OCI-M1 (cell line): ENCODE data around the gene HEXIM2.
"Not testable (repeated sequence)": the region's sequence is repeated elsewhere in the genome, so short reads cannot be mapped to it uniquely, and the experiment has no call there.

Experiments used
- DNase-seq: peaks from one replicate; lab custom pipeline; 2025; lab: John Stamatoyannopoulos, UW

HEXIM2 gene

DNA sequence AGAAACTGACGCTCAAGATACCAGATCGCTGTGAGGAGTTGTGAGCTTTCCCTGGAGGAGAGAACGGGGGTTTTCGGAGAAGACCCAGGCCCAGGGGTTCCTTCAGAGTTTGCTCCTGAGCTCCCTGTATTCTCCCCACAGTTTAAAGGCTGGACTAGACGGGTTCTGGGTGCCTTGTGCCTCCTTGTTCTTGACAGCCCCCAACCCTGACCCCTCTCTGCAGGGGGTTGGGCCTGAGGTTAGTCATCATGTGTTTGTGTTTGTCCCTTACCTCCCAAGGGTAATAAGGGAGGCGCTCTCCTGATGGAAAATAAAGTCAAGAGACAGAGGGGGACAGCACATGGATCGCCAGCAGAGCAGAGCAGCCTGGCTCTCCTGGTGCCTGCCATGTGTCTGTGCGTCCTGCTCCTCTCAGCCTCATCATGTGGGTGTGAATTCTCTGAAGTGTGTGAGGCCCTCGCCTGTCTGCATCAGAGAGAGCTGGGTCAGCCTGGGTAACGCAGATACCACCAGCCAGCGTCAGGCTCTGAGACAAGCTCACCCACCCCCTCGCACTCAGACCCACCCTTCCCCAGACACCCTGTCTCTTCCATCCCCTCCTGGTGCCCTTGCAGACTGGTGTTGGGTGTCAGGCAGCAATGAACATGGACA lies 8.7 kb downstream of the HEXIM2 start:
- DNase-seq, result no peak

DNA sequence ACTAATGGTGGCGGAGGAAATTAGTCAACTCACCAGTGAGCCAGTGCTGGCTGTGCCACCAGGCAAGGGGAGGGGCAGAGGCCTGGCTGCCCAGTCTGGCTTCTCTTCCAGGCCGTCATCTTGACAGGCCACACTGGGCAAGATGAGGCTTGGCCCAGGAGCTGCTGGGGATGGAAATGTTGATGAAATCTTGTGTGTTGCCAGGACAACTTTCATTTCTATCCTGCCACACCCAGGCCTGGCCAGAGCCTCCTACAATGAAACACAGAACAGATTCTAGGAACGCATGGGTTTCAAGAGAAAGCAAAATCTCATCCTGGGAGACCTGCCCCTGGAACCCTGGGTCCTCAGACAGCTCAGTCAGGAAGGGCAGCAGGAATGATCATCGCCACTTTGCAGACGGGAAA lies 9.3 kb downstream of the HEXIM2 start:
- DNase-seq, result peak; percentile 55

DNA sequence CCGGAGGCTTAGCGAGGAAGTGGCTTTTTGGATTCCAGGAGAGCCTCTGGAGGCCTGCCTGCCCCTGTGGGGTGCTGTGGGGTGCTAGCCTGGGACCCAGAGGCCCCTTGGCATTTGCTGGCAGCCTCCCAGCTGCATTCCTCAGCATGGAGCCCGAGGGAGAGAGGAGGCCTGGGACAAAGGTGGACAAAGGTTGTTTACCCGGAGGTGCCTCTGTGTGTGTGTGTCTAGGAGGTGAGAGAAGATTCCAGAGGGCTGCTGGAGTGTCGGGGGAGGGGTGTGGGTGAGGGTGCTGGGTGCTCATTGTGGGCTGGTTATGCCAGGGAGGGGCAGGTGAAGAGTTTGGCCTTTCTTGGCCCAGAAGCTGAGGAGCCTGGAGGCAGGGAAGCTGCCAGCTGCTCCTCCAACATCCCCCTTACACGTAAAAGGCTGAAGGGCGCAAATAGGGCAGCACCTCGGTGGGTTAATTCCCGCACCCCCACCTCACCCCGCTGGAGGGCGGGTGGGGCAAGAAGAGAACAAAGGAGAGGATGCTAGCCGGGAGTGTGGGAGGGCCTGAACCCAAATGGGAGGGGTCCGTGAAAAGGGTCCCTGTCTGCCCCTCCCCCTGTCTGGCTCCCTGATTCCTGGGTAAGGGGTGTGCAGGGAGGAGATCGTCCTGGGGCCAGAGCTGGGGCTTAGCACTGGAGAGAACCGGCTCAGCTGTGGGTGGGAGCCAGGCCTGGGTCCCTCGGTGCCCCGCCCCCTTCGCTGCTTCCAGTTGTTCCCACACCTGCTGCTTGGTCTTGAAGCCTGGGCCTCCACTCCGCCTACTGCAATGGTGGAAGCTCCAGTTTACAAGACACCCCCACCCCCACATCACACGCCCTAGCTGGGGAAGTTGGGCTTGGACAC lies 9.9 kb downstream of the HEXIM2 start:
- no peak for DNase-seq

DNA sequence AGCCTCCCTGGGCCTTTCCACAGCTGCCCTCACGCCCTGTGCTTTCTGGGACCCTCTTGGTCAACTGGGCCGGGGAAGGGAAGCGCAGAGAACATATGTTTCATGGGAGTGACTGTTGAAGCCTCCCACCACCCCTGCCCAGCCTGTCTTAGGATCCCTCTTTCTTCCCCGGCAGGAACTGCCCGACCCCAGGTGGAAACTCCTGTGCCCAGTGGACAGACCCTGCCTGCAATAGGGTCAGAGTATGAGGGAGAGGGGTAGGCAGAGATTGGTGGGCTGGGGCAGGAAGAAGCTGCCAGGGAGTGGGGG lies 10.5 kb downstream of the HEXIM2 start:
- no peak for DNase-seq

DNA sequence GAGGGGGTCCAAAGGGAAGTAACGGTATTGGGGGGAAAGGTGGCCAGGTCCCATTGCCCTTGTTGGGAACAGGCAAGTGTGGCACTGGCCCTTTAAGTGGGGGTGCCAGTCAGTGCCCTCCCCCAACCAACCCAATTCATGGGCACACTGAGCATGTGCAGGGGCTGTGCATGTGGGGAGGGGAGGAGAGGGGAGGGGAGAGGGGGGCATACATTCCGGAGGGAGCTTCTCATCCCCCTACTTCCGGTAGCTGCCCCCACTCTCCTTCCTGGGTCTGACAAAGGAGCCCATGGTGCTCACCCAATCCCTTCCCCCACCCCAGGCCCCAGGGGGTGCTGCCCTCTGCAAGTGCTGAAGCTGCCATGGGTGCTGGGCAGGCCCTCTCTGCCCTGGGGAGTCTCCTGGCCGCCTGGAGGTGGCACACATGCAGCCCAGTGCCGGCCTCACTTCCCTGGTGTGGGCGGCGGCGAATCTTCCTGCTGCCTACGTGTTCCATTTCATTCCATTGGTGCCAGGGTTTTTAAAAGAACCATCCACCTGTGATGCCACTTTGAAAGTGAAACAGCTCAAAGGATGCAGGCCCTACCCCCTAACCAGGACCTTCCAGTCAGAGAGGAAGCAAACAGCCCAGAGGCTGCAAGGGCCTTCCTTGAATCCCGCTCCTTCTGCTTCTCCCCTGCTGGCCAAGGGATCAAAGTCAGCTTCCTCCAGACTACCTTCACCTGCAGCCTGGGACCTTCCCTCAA lies 11.0 kb downstream of the HEXIM2 start:
- DNase-seq, result no peak

DNA sequence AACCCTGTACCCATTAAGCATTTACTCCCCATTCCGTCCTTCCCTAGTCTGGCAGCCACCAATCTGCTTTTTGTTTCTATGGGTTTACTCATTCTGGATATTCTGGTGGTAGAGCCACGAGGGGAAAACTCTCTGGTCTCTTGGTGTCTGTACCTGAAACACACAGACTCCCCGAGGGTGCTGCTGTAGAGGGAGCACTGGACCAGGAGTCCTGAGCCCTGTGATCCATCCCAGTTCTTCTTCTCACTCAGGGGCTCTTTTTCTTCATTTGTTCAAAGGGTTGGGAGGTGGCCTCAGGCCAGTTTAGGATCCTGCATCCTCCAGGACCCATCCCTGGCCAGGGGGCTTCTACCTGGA lies 14.1 kb downstream of the HEXIM2 start:
- DNase-seq, result no peak

DNA sequence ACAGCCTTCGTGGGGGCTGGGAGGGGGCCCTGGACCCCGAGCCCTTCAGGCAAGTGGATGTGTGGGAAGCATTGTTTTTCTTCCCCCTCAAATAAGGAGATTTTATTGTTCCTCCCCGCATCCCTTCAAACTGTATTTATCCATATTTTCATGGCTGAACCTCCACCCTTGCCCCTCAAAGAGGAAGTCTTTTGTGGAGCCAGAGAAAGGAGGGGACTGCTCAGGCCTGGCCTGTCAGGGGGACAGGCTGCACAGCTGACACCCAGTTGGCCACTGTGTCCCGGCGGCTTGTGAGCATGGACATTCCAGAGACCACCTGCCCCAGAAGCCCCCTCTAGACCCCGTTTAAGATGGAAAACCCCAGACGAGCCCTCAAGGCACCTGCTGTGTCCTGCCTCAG lies 15.9 kb downstream of the HEXIM2 start:
- DNase-seq, result no peak

DNA sequence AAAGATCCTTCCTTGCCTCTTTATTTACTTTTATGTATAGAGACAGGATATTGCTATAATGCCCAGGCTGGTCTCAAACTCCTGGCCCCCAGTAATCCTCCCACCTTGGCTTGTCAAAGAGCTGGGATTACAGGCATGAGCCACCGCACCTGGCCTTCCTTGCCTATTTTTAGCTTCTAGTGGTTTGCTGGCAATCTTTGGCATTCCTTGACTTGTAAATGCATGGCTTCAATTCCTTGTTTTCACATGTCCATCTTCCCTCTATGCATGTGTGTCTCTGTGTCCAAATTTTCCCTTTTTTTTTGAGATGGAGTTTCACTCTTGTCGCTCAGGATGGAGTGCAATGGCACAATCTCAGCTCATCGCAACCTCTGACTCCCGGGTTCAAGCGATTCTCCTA lies 22.5 kb downstream of the HEXIM2 start:
- no peak for DNase-seq

DNA sequence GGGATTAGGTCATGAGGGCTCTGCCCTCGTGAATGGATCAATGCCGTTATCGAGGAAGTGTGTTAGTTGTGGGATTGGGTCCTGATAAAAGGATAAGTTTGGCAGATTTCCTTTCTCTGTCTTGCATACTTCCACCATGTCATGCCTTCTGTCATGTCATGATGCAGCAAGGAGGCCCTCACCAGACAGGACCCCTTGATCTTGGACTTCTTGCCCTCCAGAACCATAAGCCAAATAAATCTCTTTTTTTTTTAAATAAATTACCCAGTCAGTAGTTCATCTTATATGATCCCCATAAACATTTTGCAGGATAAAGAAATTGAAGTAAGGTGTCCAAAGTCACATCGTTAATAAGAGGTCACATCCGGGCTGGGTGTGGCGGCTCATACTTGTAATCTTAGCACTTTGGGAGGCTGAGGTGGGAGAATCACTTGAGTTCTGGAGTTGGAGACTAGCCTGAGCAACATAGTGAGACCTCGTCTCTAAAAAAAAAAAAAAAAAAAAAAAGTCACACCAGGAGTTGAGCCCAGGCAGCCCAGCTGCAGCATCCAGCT lies 25.2 kb downstream of the HEXIM2 start:
- DNase-seq, result no peak

DNA sequence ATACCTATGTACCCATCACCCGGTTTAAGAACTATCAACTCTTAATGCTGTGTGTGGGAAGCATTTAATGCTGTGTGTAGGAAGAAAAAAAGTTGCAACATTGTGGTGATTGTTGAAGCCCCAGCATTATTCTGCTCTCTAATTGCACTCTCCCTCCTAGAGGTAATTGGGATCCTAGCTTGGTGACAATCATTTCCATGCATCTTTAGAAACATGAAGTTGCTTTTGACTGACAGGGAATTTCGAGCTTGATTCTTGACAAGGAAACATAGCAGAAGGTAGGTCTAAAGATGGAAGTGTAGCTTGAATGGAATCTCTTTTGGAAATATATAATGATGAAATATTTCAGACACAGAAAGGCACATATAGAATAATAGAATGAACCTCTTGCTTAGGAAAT lies 27.3 kb downstream of the HEXIM2 start:
- no peak for DNase-seq

DNA sequence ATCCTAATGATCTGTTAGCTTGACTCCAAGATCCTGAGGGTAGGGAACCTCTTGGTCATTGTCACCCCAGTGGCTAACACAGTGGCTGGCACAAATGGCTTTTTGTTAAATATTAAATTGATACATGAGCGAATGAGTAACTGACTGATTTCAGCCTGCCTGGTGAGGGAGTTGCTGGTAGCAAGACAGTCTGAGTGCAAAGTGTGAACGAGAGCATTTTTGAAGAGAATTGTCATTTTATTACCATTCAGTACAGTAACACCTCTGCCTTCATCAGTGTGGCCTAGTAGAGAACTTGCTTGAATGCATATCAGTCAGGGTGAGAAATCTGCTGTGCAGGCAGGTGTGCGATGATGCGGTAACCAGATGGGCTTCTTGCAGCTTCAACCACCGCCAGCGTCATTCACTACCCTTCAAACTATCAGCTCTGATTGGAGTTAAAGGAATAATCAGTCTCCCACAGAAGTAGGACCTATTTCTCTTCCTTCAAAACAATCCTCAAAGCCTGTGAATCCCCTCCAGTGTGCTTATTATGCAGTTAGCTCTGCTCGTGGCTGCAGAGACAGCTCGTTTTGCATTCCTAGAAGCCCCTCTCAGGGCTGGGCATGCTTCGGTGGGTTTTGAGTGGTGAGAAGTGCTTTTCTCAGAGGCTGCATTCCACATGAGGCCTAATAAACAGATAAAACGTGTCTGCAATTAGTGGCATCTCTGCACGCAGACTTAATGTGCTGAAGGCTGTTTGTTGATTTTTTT lies 29.0 kb downstream of the HEXIM2 start:
- DNase-seq, result no peak

DNA sequence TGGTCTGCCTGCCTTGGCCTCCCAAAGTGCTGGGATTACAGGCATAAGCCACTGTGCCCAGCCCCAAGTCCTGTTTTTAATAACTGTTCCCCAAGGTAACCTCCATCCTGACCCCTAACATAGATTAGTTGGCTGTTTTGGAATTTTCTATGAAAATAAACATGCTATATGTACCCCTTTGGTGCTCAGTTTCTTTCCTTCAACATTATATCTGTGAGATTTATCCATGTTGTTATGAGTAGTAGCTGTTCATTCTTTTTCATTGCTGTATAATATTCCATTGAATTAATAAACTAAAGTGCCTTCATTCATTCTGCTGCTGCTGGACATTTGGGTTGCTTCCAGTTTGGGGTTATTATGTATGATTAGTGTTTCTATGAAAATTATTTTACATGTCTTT lies 33.7 kb downstream of the HEXIM2 start:
- DNase-seq, result no peak

DNA sequence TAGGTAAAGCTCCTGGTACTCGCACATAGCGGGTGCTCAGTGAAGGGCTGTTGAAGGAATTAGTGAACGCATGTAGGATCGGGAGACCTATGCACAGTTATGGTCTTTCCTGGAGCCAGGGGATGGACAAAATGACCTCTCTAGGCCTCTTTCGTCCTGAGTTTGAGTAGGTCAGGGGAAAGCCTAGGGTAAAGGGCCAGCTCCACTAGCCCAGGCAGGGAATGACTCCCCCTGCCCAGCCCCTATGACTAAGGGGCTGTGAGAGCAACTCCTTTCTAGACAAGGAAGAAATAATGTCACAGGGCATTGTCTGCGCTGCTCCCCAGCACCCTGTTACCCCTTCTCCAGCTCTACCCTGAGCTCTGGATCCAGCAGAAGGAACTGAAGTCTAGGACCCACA lies 35.4 kb downstream of the HEXIM2 start:
- DNase-seq, result no peak

DNA sequence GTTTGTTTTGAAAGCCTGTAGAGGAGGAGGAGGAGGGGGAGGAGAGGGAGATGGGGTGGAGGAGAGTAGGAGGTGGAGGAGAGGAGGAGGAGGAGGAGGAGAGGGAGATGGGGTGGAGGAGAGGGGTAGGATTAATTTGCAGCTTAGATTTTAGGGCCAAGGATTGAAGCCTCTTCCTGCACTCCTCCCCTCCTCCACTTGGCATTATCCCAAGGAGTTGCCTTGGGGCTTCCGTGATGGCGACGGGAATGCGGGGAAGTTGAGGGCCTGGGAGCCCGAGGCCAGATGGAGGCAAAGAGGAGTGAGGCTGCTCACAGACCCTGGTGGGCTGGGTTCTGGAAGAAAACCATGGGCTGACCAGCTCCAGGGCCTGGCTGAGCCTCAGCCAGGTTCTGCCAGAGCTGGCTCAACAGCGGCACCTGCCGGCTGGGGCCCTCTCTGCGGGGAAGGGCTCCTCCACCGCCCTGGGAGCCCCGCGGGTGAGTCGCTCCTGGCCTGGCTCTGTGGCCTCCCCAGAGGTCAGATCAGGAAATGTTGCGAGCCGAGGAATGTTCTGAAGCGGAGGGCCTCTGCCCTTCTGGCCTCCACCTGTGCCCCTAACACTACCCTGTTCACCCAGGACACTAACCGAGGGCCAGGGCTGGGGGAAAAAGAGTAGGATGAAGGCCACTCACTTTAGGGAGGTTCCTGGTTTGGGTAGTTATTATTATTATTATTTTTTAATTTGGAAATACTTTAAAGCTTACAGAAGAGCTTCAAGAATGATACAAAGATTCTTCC lies 36.1 kb downstream of the HEXIM2 start:
- peak; percentile 95 for DNase-seq

DNA sequence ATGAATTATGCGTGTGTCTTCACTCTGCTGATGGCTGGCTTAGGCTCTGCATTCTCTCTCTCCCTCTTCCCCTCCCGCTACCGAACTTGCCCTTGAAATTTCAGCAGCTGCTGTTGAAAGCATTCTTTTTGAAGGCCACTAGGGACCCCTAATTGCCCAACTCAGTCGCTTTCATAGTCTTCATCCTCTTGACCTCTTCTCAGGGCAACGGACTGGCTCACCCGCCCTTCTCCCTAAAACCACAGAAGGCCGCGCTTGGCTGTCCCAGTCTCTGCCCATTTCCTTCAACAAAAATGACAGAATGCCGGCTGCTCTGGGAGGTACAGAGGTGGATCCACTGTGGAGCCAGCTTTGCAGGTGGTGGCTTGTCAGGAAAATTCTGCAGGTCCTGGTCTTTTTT lies 39.0 kb downstream of the HEXIM2 start:
- no peak for DNase-seq

DNA sequence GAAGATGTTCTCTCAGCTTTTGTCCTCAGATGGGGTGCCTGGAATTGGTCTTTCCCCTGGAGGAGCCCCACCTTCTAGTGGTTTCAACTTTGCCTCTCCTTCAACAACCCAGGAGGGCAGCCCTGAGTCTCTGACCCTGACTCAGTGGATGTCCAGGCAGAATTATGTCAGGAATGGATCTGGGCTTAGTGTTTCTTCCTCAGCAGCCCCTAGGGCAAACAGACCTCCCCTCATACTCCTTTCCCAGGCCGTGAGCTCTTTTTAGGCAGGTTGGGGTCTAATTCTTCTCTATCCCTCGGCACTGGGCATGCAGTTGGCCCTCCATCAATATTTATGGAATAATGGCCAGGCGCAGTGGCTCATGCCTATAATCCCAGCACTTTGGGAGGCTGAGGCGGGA lies 39.8 kb downstream of the HEXIM2 start:
- DNase-seq, result no peak

DNA sequence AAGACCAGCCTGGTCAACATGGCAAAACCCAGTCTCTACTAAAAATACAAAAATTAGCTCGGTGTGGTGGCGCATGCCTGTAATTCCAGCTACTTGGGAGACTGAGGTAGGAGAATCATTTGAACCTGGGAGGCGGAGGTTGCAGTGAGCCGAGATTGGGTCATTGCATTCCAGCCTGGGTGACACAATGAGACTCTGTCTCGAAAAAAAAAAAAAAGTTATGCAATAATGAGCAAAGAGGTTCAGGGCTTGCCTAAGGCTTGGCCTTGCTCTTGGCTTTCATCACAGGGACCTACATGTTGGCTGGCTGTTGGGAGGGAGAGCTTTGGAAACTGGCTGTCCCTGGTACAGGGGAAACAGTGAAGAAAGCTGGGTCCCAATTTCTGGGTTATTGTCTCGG lies 40.2 kb downstream of the HEXIM2 start:
- not testable (repeated sequence) for DNase-seq

DNA sequence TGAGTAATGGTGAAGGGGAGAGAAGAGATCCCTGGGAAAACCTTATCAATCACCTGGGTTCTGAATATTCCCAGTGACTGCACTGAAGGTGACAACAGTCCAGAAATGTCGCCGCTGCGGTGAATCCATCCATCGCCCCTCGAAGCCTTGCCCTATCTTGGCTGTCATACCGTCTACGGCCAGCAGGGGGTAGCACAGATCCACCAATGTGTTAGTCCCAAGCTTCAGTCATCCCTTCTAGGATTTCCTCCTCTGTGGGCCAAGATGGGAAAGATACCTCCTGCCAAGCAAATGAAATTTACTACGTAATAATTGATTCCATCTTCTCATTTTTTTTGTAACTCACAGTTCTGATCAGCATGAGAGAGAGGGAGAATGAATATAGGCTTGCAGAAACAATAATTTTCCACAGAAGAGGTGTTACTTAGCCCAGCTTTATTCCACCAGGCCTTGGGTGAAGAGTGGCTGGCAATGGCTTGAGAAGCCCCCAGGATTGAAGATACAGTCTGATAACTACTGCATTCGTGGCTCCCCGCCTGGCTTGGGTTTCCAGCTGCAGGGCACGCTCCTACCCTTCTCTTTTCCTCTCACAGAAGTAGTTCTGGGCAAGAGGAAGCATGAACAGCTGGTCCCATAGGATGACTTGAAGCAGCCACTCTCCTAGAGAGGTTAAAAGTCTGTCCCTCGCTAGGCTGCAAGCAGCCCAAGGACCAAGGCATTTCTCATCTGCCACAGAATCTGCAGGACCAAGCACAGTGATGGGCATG lies 57.4 kb downstream of the HEXIM2 start:
- DNase-seq, result peak; percentile 86
